ENCODE data around the gene COL6A2. TPM values are rescaled to one million over a fixed set of nuclear protein-coding genes. Genes with fewer than 3 reads are reported as not detected.

COL6A2 gene
- polyA plus RNA-seq, 2 of the 4 experiments (the other 2 are of a cell fraction): 2.3 to 13.1 TPM

DNA sequence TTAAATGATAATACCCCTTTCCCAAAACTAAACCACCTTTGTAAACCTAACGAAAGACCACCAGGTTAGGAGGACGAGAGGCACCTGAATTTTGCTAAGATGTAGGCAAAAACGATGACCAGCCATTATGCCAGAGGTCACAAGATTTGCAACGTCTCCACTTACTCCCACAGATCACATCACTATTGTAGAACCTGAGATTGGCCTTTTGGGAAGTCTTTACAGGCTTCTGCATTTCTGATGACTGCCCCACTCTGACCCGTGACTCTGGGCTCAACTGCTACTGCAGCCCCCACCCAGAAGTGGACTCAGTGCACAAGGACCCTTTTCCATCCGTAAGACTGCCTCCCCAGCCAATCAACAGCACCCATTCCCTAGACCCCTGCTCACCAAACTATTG is 36.4 kb upstream of the COL6A2 start:
- H3K4me1 ChIP-seq: no peaks in the 10 kb centered on the region
- no peak overlapping the region for H3K4me3 ChIP-seq
- DNase-seq (ENCODE audit: low read depth in 1 of 2, low spot score in 1 of 2): no peak
- no peak for ATAC-seq
- ChIA-PET POLR2A (no interaction called here), CTCF (interaction anchor here (1.4 kb wide), 1 partner anchor 92 kb away, joined by 5 read pairs; no protein-coding TSS in a partner anchor)
- peaks cover 16% of the 10 kb centered on the region for H3K9me3 ChIP-seq
- H3K27ac ChIP-seq: peak overlapping the region in 1 of 2 experiments; percentile 60; a peak in 2 of 6 replicates
- 41% methylated on average over 6 of the region's 6 CpGs for WGBS (ENCODE audit: missing lambda C conversion rate)
- no peak for TF ChIP-seq ZFP36 (IDR thresholded peaks at IDR 0.05; ENCODE audit: borderline replicate concordance, partially characterized antibody)
- no peak for TF ChIP-seq TFCP2L1 (CRISPR knock-in tag; IDR thresholded peaks at IDR 0.05)
- TF ChIP-seq MAZ (IDR thresholded peaks at IDR 0.05; ENCODE audit: borderline replicate concordance, low read depth, low read length): no peak
- TF ChIP-seq, protein P1, sequence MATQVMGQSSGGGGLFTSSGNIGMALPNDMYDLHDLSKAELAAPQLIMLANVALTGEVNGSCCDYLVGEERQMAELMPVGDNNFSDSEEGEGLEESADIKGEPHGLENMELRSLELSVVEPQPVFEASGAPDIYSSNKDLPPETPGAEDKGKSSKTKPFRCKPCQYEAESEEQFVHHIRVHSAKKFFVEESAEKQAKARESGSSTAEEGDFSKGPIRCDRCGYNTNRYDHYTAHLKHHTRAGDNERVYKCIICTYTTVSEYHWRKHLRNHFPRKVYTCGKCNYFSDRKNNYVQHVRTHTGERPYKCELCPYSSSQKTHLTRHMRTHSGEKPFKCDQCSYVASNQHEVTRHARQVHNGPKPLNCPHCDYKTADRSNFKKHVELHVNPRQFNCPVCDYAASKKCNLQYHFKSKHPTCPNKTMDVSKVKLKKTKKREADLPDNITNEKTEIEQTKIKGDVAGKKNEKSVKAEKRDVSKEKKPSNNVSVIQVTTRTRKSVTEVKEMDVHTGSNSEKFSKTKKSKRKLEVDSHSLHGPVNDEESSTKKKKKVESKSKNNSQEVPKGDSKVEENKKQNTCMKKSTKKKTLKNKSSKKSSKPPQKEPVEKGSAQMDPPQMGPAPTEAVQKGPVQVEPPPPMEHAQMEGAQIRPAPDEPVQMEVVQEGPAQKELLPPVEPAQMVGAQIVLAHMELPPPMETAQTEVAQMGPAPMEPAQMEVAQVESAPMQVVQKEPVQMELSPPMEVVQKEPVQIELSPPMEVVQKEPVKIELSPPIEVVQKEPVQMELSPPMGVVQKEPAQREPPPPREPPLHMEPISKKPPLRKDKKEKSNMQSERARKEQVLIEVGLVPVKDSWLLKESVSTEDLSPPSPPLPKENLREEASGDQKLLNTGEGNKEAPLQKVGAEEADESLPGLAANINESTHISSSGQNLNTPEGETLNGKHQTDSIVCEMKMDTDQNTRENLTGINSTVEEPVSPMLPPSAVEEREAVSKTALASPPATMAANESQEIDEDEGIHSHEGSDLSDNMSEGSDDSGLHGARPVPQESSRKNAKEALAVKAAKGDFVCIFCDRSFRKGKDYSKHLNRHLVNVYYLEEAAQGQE (IDR thresholded peaks at IDR 0.05): no peak
- H3K4me2 ChIP-seq: no peak overlapping the region
- no peak for FAIRE-seq

- H3K9me3 ChIP-seq: peaks cover 16% of the 10 kb centered on the region
- FAIRE-seq: no peak
- no peaks in the 10 kb centered on the region for H3K4me1 ChIP-seq
- no peak for DNase-seq (ENCODE audit: low read depth in 1 of 2, low spot score in 1 of 2)
- no peak for ATAC-seq
- no peak overlapping the region for H3K4me2 ChIP-seq
- no peak overlapping the region for H3K27ac ChIP-seq
- ChIA-PET CTCF (interaction anchor here (1.4 kb wide), 1 partner anchor 93 kb away, joined by 5 read pairs; no protein-coding TSS in a partner anchor), POLR2A (no interaction called here)
- H3K4me3 ChIP-seq: no peak overlapping the region
- WGBS (ENCODE audit: missing lambda C conversion rate): 73% methylated on average over 5 of the region's 5 CpGs
- TF ChIP-seq HOXB13 (CRISPR knock-in tag; IDR thresholded peaks at IDR 0.05; ENCODE audit: low read depth) (no peak), JUNB (IDR thresholded peaks at IDR 0.05) (no peak), BCL3 (IDR thresholded peaks at IDR 0.05) (no peak), CTCF (IDR thresholded peaks at IDR 0.05) (no peak), MAFK (IDR thresholded peaks at IDR 0.05; ENCODE audit: partially characterized antibody) (no peak), POLR2AphosphoS2 (conservative IDR thresholded peaks at IDR 0.05; ENCODE audit: low read length) (no peak), FOSB (CRISPR knock-in tag; IDR thresholded peaks at IDR 0.05) (no peak)
Observed at GRCh38 chr21:46061950-46062349, 36.0 kb upstream of the COL6A2 start.

GRCh38 chr21:46062471-46063211 is 35.3 kb upstream of the COL6A2 start:
- no peak for TF ChIP-seq RAD21 (conservative IDR thresholded peaks at IDR 0.05 in 1 of 2, IDR thresholded peaks at IDR 0.05 in 1 of 2)
- TF ChIP-seq FOSB (CRISPR knock-in tag; IDR thresholded peaks at IDR 0.05): no peak
- no peak for TF ChIP-seq RARB (CRISPR knock-in tag; IDR thresholded peaks at IDR 0.05)
- TF ChIP-seq CHD4 (IDR thresholded peaks at IDR 0.05; ENCODE audit: borderline replicate concordance): no peak
- no peak for TF ChIP-seq RCOR1 (IDR thresholded peaks at IDR 0.05; ENCODE audit: low read depth, low read length)
- TF ChIP-seq ELK1 (IDR thresholded peaks at IDR 0.05; ENCODE audit: low read depth, low read length): no peak
- no peak for TF ChIP-seq CTCF (IDR thresholded peaks at IDR 0.05)
- Histone ChIP-seq H3K4me1 (no peaks in the 10 kb centered on the region), H3K9me3 (peaks cover 16% of the 10 kb centered on the region), H3K4me2 (no peak overlapping the region), H3K4me3 (no peak overlapping the region), H3K27ac (no peak overlapping the region)
- POLR2A ChIA-PET: no interaction called here
- DNase-seq (ENCODE audit: low read depth in 1 of 2, low spot score in 1 of 2): no peak
- CTCF ChIA-PET: interaction anchor here (1.4 kb wide), 1 partner anchor 93 kb away, joined by 5 read pairs; no protein-coding TSS in a partner anchor
- WGBS (ENCODE audit: missing lambda C conversion rate): 37% methylated on average over 4 of the region's 5 CpGs
- no peak for ATAC-seq
- no peak for FAIRE-seq

Data from A549 (cell line).